Fibroblast of lung (primary cell): ENCODE measurements around the gene RELA. TPM values are rescaled to one million over a fixed set of nuclear protein-coding genes. Genes with fewer than 3 reads are reported as not detected.

Experiments used
- DNase-seq, 2 donors: peaks; one replicate each; pipeline versions ENCODE4 v3.0.0 to v3.0.0-alpha.2; 2010; ENCODE audit warnings: low read depth in 2 of 2
- H2AFZ ChIP-seq: 2 replicates; pipeline ENCODE4 v1.5.1; 2012; ENCODE audit warnings: low read length, control low read depth, inconsistent platforms
- H3K27ac ChIP-seq: 2 replicates; pipeline ENCODE4 v1.5.1; 2011; ENCODE audit warnings: low read length, control low read depth; ENCODE audit not compliant: insufficient read depth
- H3K27me3 ChIP-seq: 2 replicates; pipeline ENCODE4 v1.5.1; 2011; ENCODE audit warnings: mild to moderate bottlenecking, low read length; ENCODE audit not compliant: control insufficient read depth, insufficient read depth
- H3K36me3 ChIP-seq: 2 replicates; pipeline ENCODE4 v1.5.1; 2011; ENCODE audit warnings: low read length; ENCODE audit not compliant: control insufficient read depth, insufficient read depth
- H3K4me1 ChIP-seq: 2 replicates; pipeline ENCODE4 v1.5.1; 2011; ENCODE audit warnings: low read length; ENCODE audit not compliant: control insufficient read depth, insufficient read depth; ENCODE audit errors: extremely low read depth
- H3K4me2 ChIP-seq: 2 replicates; pipeline ENCODE4 v1.5.1; 2011; ENCODE audit warnings: low read length, control low read depth; ENCODE audit not compliant: insufficient read depth; ENCODE audit errors: extremely low read depth
- H3K4me3 ChIP-seq, 4 experiments: fragments of 200-600 bp in 1 of 4; sonication (generic) in 1 of 4; replicated peaks in 1 of 4; 2 replicates each; pipeline ENCODE4 v1.5.1; 2011 to 2016; ENCODE audit warnings: low read length in 4 of 4, low read depth in 3 of 4, mild to moderate bottlenecking in 3 of 4, control low read depth in 2 of 4, inconsistent platforms in 1 of 4, mixed read lengths in 1 of 4; ENCODE audit not compliant: insufficient read depth in 1 of 4; ENCODE audit errors: control extremely low read depth in 1 of 4
- H3K79me2 ChIP-seq: 2 replicates; pipeline ENCODE4 v1.5.1; 2012; ENCODE audit warnings: mild to moderate bottlenecking, low read length, inconsistent platforms; ENCODE audit not compliant: control insufficient read depth, insufficient read depth
- H3K9ac ChIP-seq: 2 replicates; pipeline ENCODE4 v1.5.1; 2011; ENCODE audit warnings: mild to moderate bottlenecking, low read length, control low read depth; ENCODE audit not compliant: insufficient read depth
- H3K9me3 ChIP-seq: 2 replicates; pipeline ENCODE4 v1.5.1; 2012; ENCODE audit warnings: low read depth, low read length; ENCODE audit not compliant: control insufficient read depth, insufficient read depth
- H4K20me1 ChIP-seq: 2 replicates; pipeline ENCODE4 v1.5.1; 2011; ENCODE audit warnings: low read length; ENCODE audit not compliant: control insufficient read depth, insufficient read depth; ENCODE audit errors: extremely low read depth
- CTCF ChIP-seq, 2 donors: IDR thresholded peaks in 1 of 2; conservative IDR thresholded peaks in 1 of 2; 1 replicate in 1 of 2; 2 replicates in 1 of 2; pipeline ENCODE4 v1.5.1; 2011 to 2012; ENCODE audit warnings: low read length in 2 of 2, control low read depth in 1 of 2, inconsistent platforms in 1 of 2, low read depth in 1 of 2, mild to moderate bottlenecking in 1 of 2
- EZH2 ChIP-seq: IDR thresholded peaks from 2 replicates; pipeline ENCODE4 v1.5.1; 2012; ENCODE audit warnings: low read length, control low read depth, mild to moderate bottlenecking; ENCODE audit errors: missing control alignments
- polyA plus RNA-seq, 2 donors: library from polyadenylated mRNA; depleted of rRNA in 1 of 2; stranded (reverse) in 1 of 2; unstranded in 1 of 2; fragments of >200 nt; gene quantifications; 2 replicates each; pipeline ENCODE4 v1.2.1, GENCODE V29; 2011 to 2012; ENCODE audit warnings: missing spikeins in 1 of 2
- total RNA-seq: library from RNA; depleted of rRNA; stranded (reverse); fragments of >200 nt; gene quantifications from 2 replicates; pipeline ENCODE4 v1.2.1, GENCODE V29; 2014

Gene RELA
- total and polyA plus RNA-seq, 2 donors (not counting 1 experiment from before 2014, with no cell fraction given), result 15.7 to 23.0 TPM

GRCh38 chr11:65611028-65611757, 51.5 kb downstream of the RELA start:
- Histone ChIP-seq H3K36me3 (peaks cover 13% of the 10 kb centered on the region), H3K79me2 (peaks cover 40% of the 10 kb centered on the region), H3K27me3 (no peaks in the 10 kb centered on the region), H3K4me1 (peaks cover 34% of the 10 kb centered on the region), H2AFZ (no peak overlapping the region), H3K4me3 (peak overlapping the region in 2 of 4 experiments; percentile 23 to 90), H4K20me1 (no peaks in the 10 kb centered on the region), H3K4me2 (peak overlapping the region; percentile 59), H3K9me3 (no peaks in the 10 kb centered on the region), H3K9ac (no peak overlapping the region), H3K27ac (no peak overlapping the region)
- TF ChIP-seq CTCF (conservative IDR thresholded peaks at IDR 0.05 in 1 of 2, IDR thresholded peaks at IDR 0.05 in 1 of 2; ENCODE audit: low read depth in 1 of 2, low read length in 2 of 2), result no peak
- no peak for TF ChIP-seq EZH2
- DNase-seq, result no peak

GRCh38 chr11:65610404-65610803, 52.3 kb downstream of the RELA start:
- H3K4me3 ChIP-seq, result peak overlapping the region in 1 of 4 experiments; percentile 2
- peaks cover 38% of the 10 kb centered on the region for H3K79me2 ChIP-seq
- no peak overlapping the region for H3K27ac ChIP-seq

GRCh38 chr11:65609665-65610064, 53.1 kb downstream of the RELA start:
- Histone ChIP-seq H3K27ac (no peak overlapping the region), H3K36me3 (peaks cover 22% of the 10 kb centered on the region), H2AFZ (no peak overlapping the region), H3K9ac (no peak overlapping the region), H3K9me3 (no peaks in the 10 kb centered on the region), H4K20me1 (no peaks in the 10 kb centered on the region), H3K27me3 (no peaks in the 10 kb centered on the region), H3K4me2 (peak overlapping the region; percentile 35), H3K4me3 (no peak overlapping the region), H3K4me1 (peaks cover 34% of the 10 kb centered on the region), H3K79me2 (peaks cover 38% of the 10 kb centered on the region)
- no peak for TF ChIP-seq CTCF (conservative IDR thresholded peaks at IDR 0.05 in 1 of 2, IDR thresholded peaks at IDR 0.05 in 1 of 2; ENCODE audit: low read depth in 1 of 2, low read length in 2 of 2)
- DNase-seq, result no peak

More at GRCh38 chr11:65610404-65610803, 52.3 kb downstream of the RELA start:
- DNase-seq, result no peak
- peaks cover 34% of the 10 kb centered on the region for H3K4me1 ChIP-seq
- peaks cover 15% of the 10 kb centered on the region for H3K36me3 ChIP-seq
- H2AFZ ChIP-seq, result no peak overlapping the region
- H3K9ac ChIP-seq, result peak overlapping the region; percentile 20
- TF ChIP-seq EZH2, result no peak
- no peak for TF ChIP-seq CTCF (conservative IDR thresholded peaks at IDR 0.05 in 1 of 2, IDR thresholded peaks at IDR 0.05 in 1 of 2; ENCODE audit: low read depth in 1 of 2, low read length in 2 of 2)
- no peak overlapping the region for H3K4me2 ChIP-seq
- no peaks in the 10 kb centered on the region for H3K27me3 ChIP-seq
- no peaks in the 10 kb centered on the region for H3K9me3 ChIP-seq
- H4K20me1 ChIP-seq, result no peaks in the 10 kb centered on the region
